ENCODE results near the gene ZBTB38. TPM values are rescaled to one million over a fixed set of nuclear protein-coding genes. Genes with fewer than 3 reads are reported as not detected.

ZBTB38 gene
- total RNA-seq, 4 donors from 2014 or later: 101 to 147 (median 118) TPM

DNA sequence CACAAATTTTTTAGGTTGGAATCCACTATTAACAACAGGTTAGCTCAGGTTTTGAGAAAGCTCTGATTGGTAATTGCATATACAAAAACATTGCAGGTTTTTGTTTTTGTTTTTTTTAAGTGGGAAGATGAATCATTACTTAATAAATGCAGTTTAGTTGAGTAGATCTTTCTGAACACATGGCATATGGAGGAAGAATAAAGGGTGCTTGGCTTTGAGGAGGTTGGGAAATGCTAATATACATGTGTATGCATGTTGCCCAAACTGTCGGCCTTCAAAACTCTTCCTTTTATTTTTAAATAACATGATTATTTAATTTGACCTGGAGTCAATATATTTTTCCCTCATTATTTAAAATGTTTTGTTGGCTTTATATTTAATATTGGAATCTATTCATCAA, 32.8 kb downstream of the ZBTB38 start:
- no peak for TF ChIP-seq CTCF (IDR thresholded peaks at IDR 0.05; ENCODE audit: low read depth)

DNA sequence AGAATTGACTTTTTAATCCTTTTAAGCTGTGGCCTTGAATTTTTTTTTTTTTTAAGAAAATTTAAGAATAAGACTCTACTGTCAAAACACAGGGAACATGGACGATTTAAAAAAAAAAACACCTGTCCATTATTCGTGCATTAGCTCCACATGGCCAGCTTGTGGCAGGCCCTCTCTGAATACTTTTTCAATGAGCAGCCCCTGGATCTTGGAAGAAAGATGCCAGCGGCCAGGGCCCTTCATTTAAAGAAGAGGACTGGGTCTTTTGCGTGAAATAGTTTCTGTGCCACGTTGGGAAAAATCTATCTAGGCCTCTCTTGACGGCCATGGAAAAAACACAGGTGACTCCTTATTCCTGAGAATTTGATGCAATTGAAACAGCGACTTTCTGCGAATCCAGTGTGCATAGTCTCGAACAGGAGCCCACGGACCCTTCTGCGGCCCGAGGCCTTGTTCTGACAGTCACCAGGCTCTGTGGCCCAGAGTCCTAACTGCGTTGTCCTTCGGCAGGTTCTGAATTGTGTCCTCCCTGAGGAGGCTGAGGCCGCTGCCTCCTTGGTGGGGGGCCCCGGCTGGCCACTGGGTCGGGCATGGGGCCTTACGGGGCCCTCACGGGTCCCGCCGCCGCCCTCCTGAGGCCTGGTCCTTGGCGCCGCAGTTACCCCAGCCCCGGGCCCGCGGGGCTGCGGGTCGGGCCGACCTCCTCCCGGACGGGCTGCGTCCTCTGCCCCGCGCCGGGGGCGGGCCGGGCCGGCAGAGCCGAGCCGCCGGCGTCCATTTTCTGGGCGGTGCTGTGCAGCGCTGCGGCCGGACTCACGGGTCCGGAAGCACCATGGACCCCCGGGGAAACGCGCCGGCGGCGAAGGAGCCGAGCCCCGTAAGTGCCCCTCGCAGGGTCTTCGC, 33.5 kb downstream of the ZBTB38 start:
- TF ChIP-seq CTCF (IDR thresholded peaks at IDR 0.05; ENCODE audit: low read depth): no peak

DNA sequence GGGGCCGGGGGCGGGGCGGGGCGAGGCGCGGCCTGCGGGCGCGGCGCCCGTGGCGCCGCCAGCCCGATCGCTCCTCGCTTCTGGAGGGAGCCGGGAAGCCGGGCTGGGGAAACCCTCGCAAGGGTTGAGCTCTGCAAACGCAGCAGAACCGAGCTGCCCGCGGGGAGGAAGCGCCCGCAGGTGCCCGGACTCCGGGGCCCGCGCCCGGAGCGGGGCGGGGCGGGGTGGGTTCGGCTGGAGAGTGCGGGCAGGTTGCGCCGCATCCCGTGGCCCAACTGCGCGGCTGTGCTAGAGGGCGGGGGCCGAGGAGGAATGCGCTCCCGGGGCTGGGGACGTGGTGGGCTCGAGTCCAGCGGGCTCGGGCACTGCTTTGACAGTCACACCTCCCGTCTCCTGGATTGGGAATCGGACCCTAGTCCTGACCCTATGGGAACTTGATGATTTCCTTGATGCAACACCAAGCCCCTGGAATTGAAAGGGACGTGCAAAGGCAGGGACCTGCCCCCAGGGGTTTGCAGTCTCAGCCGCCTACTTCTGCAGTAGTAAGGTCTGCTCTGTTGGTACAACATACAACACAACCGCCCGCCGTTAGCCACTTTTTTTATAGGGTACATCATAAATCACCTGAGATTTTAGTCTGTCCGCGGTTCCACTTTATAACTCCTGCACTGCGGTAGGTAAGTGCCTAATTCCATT, 34.3 kb downstream of the ZBTB38 start:
- TF ChIP-seq CTCF (IDR thresholded peaks at IDR 0.05; ENCODE audit: low read depth): no peak

GRCh38 chr3:141403576-141403975, 35.3 kb downstream of the ZBTB38 start:
- no peak for TF ChIP-seq CTCF (IDR thresholded peaks at IDR 0.05; ENCODE audit: low read depth)

DNA sequence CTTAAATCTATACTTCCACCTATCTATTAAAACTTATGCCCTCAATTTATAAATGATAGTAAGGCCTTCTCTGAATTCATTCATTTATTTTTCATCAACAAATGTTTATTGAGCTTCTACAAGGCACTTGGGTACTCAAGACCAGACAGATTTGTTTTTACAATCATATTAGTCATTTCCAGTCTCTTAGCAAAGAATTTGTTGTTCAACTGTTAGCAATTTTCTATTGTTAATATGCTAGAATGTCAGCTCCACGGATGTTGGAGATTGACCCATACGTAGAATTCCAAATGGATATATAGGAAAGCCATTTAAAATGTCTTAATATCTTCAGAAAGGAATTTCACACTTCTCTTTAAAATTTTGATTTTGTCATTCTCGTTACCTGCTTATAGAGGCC, 36.7 kb downstream of the ZBTB38 start:
- no peak for TF ChIP-seq CTCF (IDR thresholded peaks at IDR 0.05; ENCODE audit: low read depth)

- no peak for TF ChIP-seq CTCF (IDR thresholded peaks at IDR 0.05; ENCODE audit: low read depth)
These were observed 37.3 kb downstream of the ZBTB38 start for GRCh38 chr3:141405591-141405990.

GRCh38 chr3:141406265-141406664, 38.0 kb downstream of the ZBTB38 start:
- TF ChIP-seq CTCF (IDR thresholded peaks at IDR 0.05; ENCODE audit: low read depth): no peak
